Muscle layer of duodenum (tissue), 2 donors: ENCODE measurements around the gene SETX.
A peak's percentile ranks its signal among the peaks of the same experiment; 100 is the strongest.
"Not testable (repeated sequence)": the region's sequence is repeated elsewhere in the genome, so short reads cannot be mapped to it uniquely, and the experiment has no call there.

Source experiments
- H3K27ac ChIP-seq: one replicate; pipeline ENCODE4 v1.7.0; 2013; ENCODE audit warnings: mild to moderate bottlenecking, low read length
- H3K27me3 ChIP-seq: one replicate; pipeline ENCODE4 v1.7.0; 2013; ENCODE audit warnings: low read depth, mild to moderate bottlenecking, control low read depth, low read length
- H3K36me3 ChIP-seq, 2 donors: one replicate each; pipeline ENCODE4 v1.7.0; 2013; ENCODE audit warnings: low read length in 2 of 2, control low read depth in 1 of 2, mild to moderate bottlenecking in 1 of 2; ENCODE audit not compliant: insufficient read depth in 2 of 2, control insufficient read depth in 1 of 2
- H3K4me1 ChIP-seq, 2 donors: one replicate each; pipeline ENCODE4 v1.7.0; 2013; ENCODE audit warnings: low read length in 2 of 2, mild to moderate bottlenecking in 2 of 2, control low read depth in 1 of 2, moderate library complexity in 1 of 2; ENCODE audit not compliant: insufficient read depth in 2 of 2, control insufficient read depth in 1 of 2
- H3K4me3 ChIP-seq, 2 donors: one replicate each; pipeline ENCODE4 v1.7.0; 2013; ENCODE audit warnings: low read length in 2 of 2, low read depth in 1 of 2, mild to moderate bottlenecking in 1 of 2
- H3K9me3 ChIP-seq, 2 donors: one replicate each; pipeline ENCODE4 v1.7.0; 2013; ENCODE audit warnings: low read length in 2 of 2, control low read depth in 1 of 2, mild to moderate bottlenecking in 1 of 2; ENCODE audit not compliant: control insufficient read depth in 1 of 2
- donor health status: healthy.

The SETX gene

GRCh38 chr9:132378416-132378815 is 23.6 kb upstream of the SETX start:
- not testable (repeated sequence) for H3K27me3 ChIP-seq, H3K4me3 ChIP-seq, H3K9me3 ChIP-seq, H3K4me1 ChIP-seq, H3K27ac ChIP-seq
- H3K36me3 ChIP-seq = peaks cover 34 to 61% of the 10 kb centered on the region in 2 donors

GRCh38 chr9:132377769-132378168 is 23.0 kb upstream of the SETX start:
- not testable (repeated sequence) for H3K4me1 ChIP-seq, H3K27me3 ChIP-seq, H3K27ac ChIP-seq, H3K9me3 ChIP-seq, H3K4me3 ChIP-seq
- peaks cover 34 to 56% of the 10 kb centered on the region in 2 donors for H3K36me3 ChIP-seq

GRCh38 chr9:132372177-132373095 is 17.6 kb upstream of the SETX start:
- no peaks in the 10 kb centered on the region for H3K9me3 ChIP-seq
- H3K27me3 ChIP-seq = no peaks in the 10 kb centered on the region
- H3K4me1 ChIP-seq = no peaks in the 10 kb centered on the region
- peak overlapping the region; percentile 45 for H3K27ac ChIP-seq
- no peak overlapping the region for H3K4me3 ChIP-seq
- peaks cover 23 to 26% of the 10 kb centered on the region in 2 donors for H3K36me3 ChIP-seq

GRCh38 chr9:132370592-132370991 is 15.8 kb upstream of the SETX start:
- Histone ChIP-seq H3K4me3 (no peak overlapping the region), H3K36me3 (peaks cover 6 to 8% of the 10 kb centered on the region in 2 donors), H3K9me3 (no peaks in the 10 kb centered on the region), H3K4me1 (no peaks in the 10 kb centered on the region), H3K27ac (no peak overlapping the region), H3K27me3 (no peaks in the 10 kb centered on the region)

GRCh38 chr9:132369421-132369820 is 14.6 kb upstream of the SETX start:
- H3K9me3 ChIP-seq = no peaks in the 10 kb centered on the region
- H3K27me3 ChIP-seq = no peaks in the 10 kb centered on the region
- no peaks in the 10 kb centered on the region for H3K36me3 ChIP-seq
- no peaks in the 10 kb centered on the region for H3K4me1 ChIP-seq
- no peak overlapping the region for H3K27ac ChIP-seq
- no peak overlapping the region for H3K4me3 ChIP-seq

GRCh38 chr9:132367613-132368313 is 13.0 kb upstream of the SETX start:
- H3K27ac ChIP-seq = no peak overlapping the region
- H3K4me3 ChIP-seq = no peak overlapping the region
- no peaks in the 10 kb centered on the region for H3K27me3 ChIP-seq
- H3K9me3 ChIP-seq = no peaks in the 10 kb centered on the region
- H3K4me1 ChIP-seq = no peaks in the 10 kb centered on the region
- H3K36me3 ChIP-seq = no peaks in the 10 kb centered on the region

GRCh38 chr9:132366481-132366880 is 11.7 kb upstream of the SETX start:
- Histone ChIP-seq H3K27ac (no peak overlapping the region), H3K36me3 (no peaks in the 10 kb centered on the region), H3K4me1 (no peaks in the 10 kb centered on the region), H3K4me3 (no peak overlapping the region), H3K27me3 (no peaks in the 10 kb centered on the region), H3K9me3 (no peaks in the 10 kb centered on the region)

- no peak overlapping the region for H3K4me3 ChIP-seq
- H3K27me3 ChIP-seq = no peaks in the 10 kb centered on the region
- H3K4me1 ChIP-seq = no peaks in the 10 kb centered on the region
- H3K36me3 ChIP-seq = no peaks in the 10 kb centered on the region
- H3K9me3 ChIP-seq = no peaks in the 10 kb centered on the region
- H3K27ac ChIP-seq = no peak overlapping the region
Measured at GRCh38 chr9:132365986-132366385, 11.2 kb upstream of the SETX start.

GRCh38 chr9:132364068-132364467 is 9.3 kb upstream of the SETX start:
- no peaks in the 10 kb centered on the region for H3K9me3 ChIP-seq
- no peaks in the 10 kb centered on the region for H3K27me3 ChIP-seq
- no peaks in the 10 kb centered on the region for H3K4me1 ChIP-seq
- no peak overlapping the region for H3K4me3 ChIP-seq
- no peak overlapping the region for H3K27ac ChIP-seq
- H3K36me3 ChIP-seq = no peaks in the 10 kb centered on the region

GRCh38 chr9:132357764-132358163 is 3.0 kb upstream of the SETX start:
- H3K27me3 ChIP-seq = no peaks in the 10 kb centered on the region
- no peaks in the 10 kb centered on the region for H3K9me3 ChIP-seq
- no peak overlapping the region for H3K4me3 ChIP-seq
- no peak overlapping the region for H3K27ac ChIP-seq
- H3K36me3 ChIP-seq = peaks cover 7 to 8% of the 10 kb centered on the region in 2 donors
- peaks cover 12 to 13% of the 10 kb centered on the region in 2 donors for H3K4me1 ChIP-seq

- Histone ChIP-seq H3K4me3 (no peak overlapping the region), H3K27me3 (no peaks in the 10 kb centered on the region)
Measured at GRCh38 chr9:132356324-132356924, 1.6 kb upstream of the SETX start.

More at GRCh38 chr9:132356324-132356924, 1.6 kb upstream of the SETX start:
- H3K36me3 ChIP-seq = peaks cover 18 to 19% of the 10 kb centered on the region in 2 donors
- peaks cover 14 to 26% of the 10 kb centered on the region in 2 donors for H3K4me1 ChIP-seq
- H3K27ac ChIP-seq = no peak overlapping the region
- no peaks in the 10 kb centered on the region for H3K9me3 ChIP-seq
